ENCODE data around the gene RBP2. TPM values are rescaled to one million over a fixed set of nuclear protein-coding genes. Genes with fewer than 3 reads are reported as not detected.

Gene RBP2
- total RNA-seq, 1 donor from 2014 or later: not detected

DNA sequence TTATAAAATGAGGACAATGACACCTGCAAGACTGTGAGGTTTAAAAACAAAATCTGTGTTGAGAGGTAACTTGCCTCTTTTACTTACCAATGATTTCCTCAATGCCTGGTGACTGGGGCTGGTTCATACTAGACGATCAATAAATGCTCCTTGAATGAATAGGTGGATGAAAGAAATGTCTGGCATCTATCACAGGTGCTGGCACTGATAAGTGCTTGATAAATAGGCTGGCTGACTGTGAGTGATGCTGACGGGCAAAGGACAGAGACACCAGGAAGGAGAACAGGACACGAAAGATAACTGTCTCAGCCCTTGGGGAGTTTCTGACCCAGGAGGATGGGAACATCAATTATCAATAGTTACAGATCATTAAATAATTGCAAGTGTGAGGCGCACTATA lies 31.9 kb downstream of the RBP2 start:
- no peaks in the 10 kb centered on the region for H3K9me3 ChIP-seq (ENCODE audit: insufficient read depth, low read depth, low read length)
- H3K27ac ChIP-seq (ENCODE audit: low read depth, low read length): no peak overlapping the region
- no peak for TF ChIP-seq EZH2 (IDR thresholded peaks at IDR 0.05; ENCODE audit: insufficient read depth, low read length)
- no peak for TF ChIP-seq CTCF (IDR thresholded peaks at IDR 0.05; ENCODE audit: insufficient read depth, low read depth, low read length)
- H3K27me3 Mint-ChIP-seq (ENCODE audit: low read depth, unreplicated experiment): peaks cover 11% of the 10 kb centered on the region
- H2AFZ ChIP-seq (ENCODE audit: low read depth, low read length): no peak overlapping the region
- peaks cover 2% of the 10 kb centered on the region for H3K36me3 Mint-ChIP-seq (ENCODE audit: low read depth, unreplicated experiment)
- H3K4me3 Mint-ChIP-seq (ENCODE audit: unreplicated experiment): no peak overlapping the region
- H3K4me3 ChIP-seq (ENCODE audit: insufficient read depth, low read depth, low read length): no peak overlapping the region
- no peak for DNase-seq (ENCODE audit: low read depth)
- H4K20me1 ChIP-seq (ENCODE audit: insufficient read depth, low read length): no peaks in the 10 kb centered on the region
- no peaks in the 10 kb centered on the region for H3K79me2 ChIP-seq (ENCODE audit: insufficient read depth, low read length)
- H3K4me1 ChIP-seq (ENCODE audit: insufficient read depth, low read length): no peaks in the 10 kb centered on the region
- peaks cover 2% of the 10 kb centered on the region for H3K27me3 ChIP-seq (ENCODE audit: insufficient read depth, low read length)
- H3K36me3 ChIP-seq (ENCODE audit: insufficient read depth, low read length): no peaks in the 10 kb centered on the region
- H3K27ac Mint-ChIP-seq (ENCODE audit: unreplicated experiment): no peak overlapping the region
- no peaks in the 10 kb centered on the region for H3K9me3 Mint-ChIP-seq (ENCODE audit: unreplicated experiment)
- H3K4me2 ChIP-seq (ENCODE audit: low read length): no peak overlapping the region
- FAIRE-seq: no peak
- no peaks in the 10 kb centered on the region for H3K4me1 Mint-ChIP-seq (ENCODE audit: low read depth, unreplicated experiment)
- no peak overlapping the region for H3K9ac ChIP-seq (ENCODE audit: low read length)

GRCh38 chr3:139443186-139443585 lies 33.1 kb downstream of the RBP2 start:
- Histone ChIP-seq H3K9me3 (ENCODE audit: insufficient read depth, low read depth, low read length) (no peaks in the 10 kb centered on the region), H3K79me2 (ENCODE audit: insufficient read depth, low read length) (no peaks in the 10 kb centered on the region), H3K27me3 (ENCODE audit: insufficient read depth, low read length) (peaks cover 2% of the 10 kb centered on the region), H3K9ac (ENCODE audit: low read length) (no peak overlapping the region), H4K20me1 (ENCODE audit: insufficient read depth, low read length) (no peaks in the 10 kb centered on the region), H3K4me3 (ENCODE audit: insufficient read depth, low read depth, low read length) (no peak overlapping the region), H3K4me2 (ENCODE audit: low read length) (no peak overlapping the region), H3K27ac (ENCODE audit: low read depth, low read length) (no peak overlapping the region), H3K4me1 (ENCODE audit: insufficient read depth, low read length) (no peaks in the 10 kb centered on the region), H3K36me3 (ENCODE audit: insufficient read depth, low read length) (no peaks in the 10 kb centered on the region), H2AFZ (ENCODE audit: low read depth, low read length) (no peak overlapping the region)
- DNase-seq (ENCODE audit: low read depth): no peak
- H3K36me3 Mint-ChIP-seq (ENCODE audit: low read depth, unreplicated experiment): peaks cover 2% of the 10 kb centered on the region
- FAIRE-seq: no peak
- no peaks in the 10 kb centered on the region for H3K4me1 Mint-ChIP-seq (ENCODE audit: low read depth, unreplicated experiment)
- no peaks in the 10 kb centered on the region for H3K9me3 Mint-ChIP-seq (ENCODE audit: unreplicated experiment)
- H3K4me3 Mint-ChIP-seq (ENCODE audit: unreplicated experiment): no peak overlapping the region
- H3K27ac Mint-ChIP-seq (ENCODE audit: unreplicated experiment): no peak overlapping the region
- no peak for TF ChIP-seq CTCF (IDR thresholded peaks at IDR 0.05; ENCODE audit: insufficient read depth, low read depth, low read length)
- H3K27me3 Mint-ChIP-seq (ENCODE audit: low read depth, unreplicated experiment): peaks cover 11% of the 10 kb centered on the region

GRCh38 chr3:139441656-139442055 lies 34.7 kb downstream of the RBP2 start:
- no peak for TF ChIP-seq EZH2 (IDR thresholded peaks at IDR 0.05; ENCODE audit: insufficient read depth, low read length)
- no peak for TF ChIP-seq CTCF (IDR thresholded peaks at IDR 0.05; ENCODE audit: insufficient read depth, low read depth, low read length)
- no peaks in the 10 kb centered on the region for H4K20me1 ChIP-seq (ENCODE audit: insufficient read depth, low read length)
- H3K4me1 Mint-ChIP-seq (ENCODE audit: low read depth, unreplicated experiment): no peaks in the 10 kb centered on the region
- H3K36me3 Mint-ChIP-seq (ENCODE audit: low read depth, unreplicated experiment): peaks cover 2% of the 10 kb centered on the region
- H3K27ac Mint-ChIP-seq (ENCODE audit: unreplicated experiment): no peak overlapping the region
- no peak overlapping the region for H3K4me3 Mint-ChIP-seq (ENCODE audit: unreplicated experiment)
- no peak overlapping the region for H3K9ac ChIP-seq (ENCODE audit: low read length)
- no peaks in the 10 kb centered on the region for H3K9me3 ChIP-seq (ENCODE audit: insufficient read depth, low read depth, low read length)
- no peak for FAIRE-seq
- no peaks in the 10 kb centered on the region for H3K9me3 Mint-ChIP-seq (ENCODE audit: unreplicated experiment)
- no peak for DNase-seq (ENCODE audit: low read depth)
- peaks cover 7% of the 10 kb centered on the region for H3K27me3 Mint-ChIP-seq (ENCODE audit: low read depth, unreplicated experiment)
- H3K27ac ChIP-seq (ENCODE audit: low read depth, low read length): no peak overlapping the region
- no peaks in the 10 kb centered on the region for H3K79me2 ChIP-seq (ENCODE audit: insufficient read depth, low read length)
- no peak overlapping the region for H3K4me3 ChIP-seq (ENCODE audit: insufficient read depth, low read depth, low read length)
- H3K4me2 ChIP-seq (ENCODE audit: low read length): no peak overlapping the region
- no peaks in the 10 kb centered on the region for H3K4me1 ChIP-seq (ENCODE audit: insufficient read depth, low read length)
- H3K27me3 ChIP-seq (ENCODE audit: insufficient read depth, low read length): no peaks in the 10 kb centered on the region
- no peaks in the 10 kb centered on the region for H3K36me3 ChIP-seq (ENCODE audit: insufficient read depth, low read length)
- no peak overlapping the region for H2AFZ ChIP-seq (ENCODE audit: low read depth, low read length)
